GM23338 (cell line): ENCODE results near the gene ABHD14A. TPM values are rescaled to one million over a fixed set of nuclear protein-coding genes. Genes with fewer than 3 reads are reported as not detected.
A peak's percentile ranks its signal among the peaks of the same experiment; 100 is the strongest.

Experiments used
- ATAC-seq: fragments of 200-7000 bp; cut with Tn5 transposase; 3 replicates; pipeline ENCODE4 v1.9.1; 2020
- DNase-seq: peaks from one replicate; pipeline ENCODE4 v3.0.0-alpha.2; 2015; ENCODE audit warnings: low spot score
- H2AFZ ChIP-seq: fragments of 200-600 bp; sonication (generic); 2 replicates; pipeline ENCODE4 v1.8.0; 2016; ENCODE audit warnings: antibody characterized with exemption, mild to moderate bottlenecking, moderate library complexity
- H3F3A ChIP-seq: fragments of 200-600 bp; sonication (generic); replicated peaks from 2 replicates; pipeline ENCODE4 v1.8.0; 2017; ENCODE audit warnings: antibody characterized with exemption, mixed run types, low read depth
- H3K27ac ChIP-seq: fragments of 200-600 bp; sonication (generic); 2 replicates; pipeline ENCODE4 v1.6.1; 2016; ENCODE audit warnings: low read depth
- H3K27me3 ChIP-seq: fragments of 200-600 bp; sonication (generic); 2 replicates; pipeline ENCODE4 v1.8.0; 2016; ENCODE audit warnings: mild to moderate bottlenecking, mixed run types, moderate library complexity; ENCODE audit not compliant: insufficient read depth
- H3K36me3 ChIP-seq: fragments of 200-600 bp; sonication (generic); 2 replicates; pipeline ENCODE4 v1.8.0; 2016; ENCODE audit warnings: mild to moderate bottlenecking; ENCODE audit not compliant: insufficient read depth
- H3K4me1 ChIP-seq: fragments of 200-600 bp; sonication (generic); 2 replicates; pipeline ENCODE4 v1.8.0; 2016; ENCODE audit warnings: mild to moderate bottlenecking, moderate library complexity; ENCODE audit not compliant: insufficient read depth
- H3K4me2 ChIP-seq: fragments of 200-600 bp; sonication (generic); 2 replicates; pipeline ENCODE4 v1.7.1; 2017; ENCODE audit warnings: mixed run types
- H3K4me3 ChIP-seq: fragments of 200-600 bp; sonication (generic); 2 replicates; pipeline ENCODE4 v1.6.1; 2016; ENCODE audit warnings: mixed run types
- H3K79me2 ChIP-seq: fragments of 200-600 bp; sonication (generic); replicated peaks from 2 replicates; pipeline ENCODE4 v1.8.0; 2017; ENCODE audit warnings: mild to moderate bottlenecking; ENCODE audit not compliant: insufficient read depth
- H3K9me2 ChIP-seq: fragments of 200-600 bp; sonication (generic); 2 replicates; pipeline ENCODE4 v1.8.0; 2017; ENCODE audit not compliant: insufficient read depth
- H4K20me1 ChIP-seq: fragments of 200-600 bp; sonication (generic); replicated peaks from 2 replicates; pipeline ENCODE4 v1.8.0; 2017; ENCODE audit warnings: mild to moderate bottlenecking; ENCODE audit not compliant: insufficient read depth
- H3K27ac Mint-ChIP-seq: 2 replicates; pipeline ENCODE4 v1.8.0; 2020; ENCODE audit warnings: inconsistent platforms, mild to moderate bottlenecking, moderate library complexity, mixed read lengths
- H3K27me3 Mint-ChIP-seq: 3 replicates; pipeline ENCODE4 v1.8.0; 2022; ENCODE audit warnings: low read depth, mild to moderate bottlenecking, moderate library complexity, mixed read lengths, inconsistent platforms; ENCODE audit not compliant: insufficient read depth, poor library complexity
- H3K36me3 Mint-ChIP-seq: 3 replicates; pipeline ENCODE4 v1.8.0; 2021; ENCODE audit warnings: low read depth, mild to moderate bottlenecking, inconsistent platforms, moderate library complexity, mixed read lengths
- H3K4me1 Mint-ChIP-seq: 3 replicates; pipeline ENCODE4 v1.8.0; 2020; ENCODE audit warnings: mild to moderate bottlenecking, inconsistent platforms, mixed read lengths
- H3K4me3 Mint-ChIP-seq: 3 replicates; pipeline ENCODE4 v1.8.0; 2021; ENCODE audit warnings: moderate library complexity, mild to moderate bottlenecking, inconsistent platforms, mixed read lengths
- H3K9me3 Mint-ChIP-seq: 3 replicates; pipeline ENCODE4 v1.8.0; 2020; ENCODE audit warnings: moderate library complexity, mild to moderate bottlenecking, inconsistent platforms, mixed read lengths
- CREB1 ChIP-seq: fragments of 250-450 bp; sonication (Bioruptor Pico); IDR thresholded peaks from 2 replicates; pipeline ENCODE4 v1.5.0; 2020; ENCODE audit warnings: low read depth, mild to moderate bottlenecking, moderate library complexity
- CTCF ChIP-seq, 2 experiments: fragments of 200-600 bp in 1 of 2; sonication (generic) in 1 of 2; conservative IDR thresholded peaks; 2 replicates each; pipeline versions ENCODE4 v1.5.1 to v1.6.1; 2016 to 2017; ENCODE audit warnings: antibody characterized with exemption in 2 of 2, low read depth in 2 of 2, mild to moderate bottlenecking in 2 of 2, moderate library complexity in 1 of 2
- ETS1 ChIP-seq: IDR thresholded peaks from 2 replicates; pipeline ENCODE4 v1.6.1; 2016; ENCODE audit warnings: antibody characterized with exemption
- EZH2phosphoT487 ChIP-seq: fragments of 200-600 bp; sonication (generic); IDR thresholded peaks from one replicate; pipeline ENCODE4 v1.8.1; 2018; ENCODE audit warnings: antibody characterized with exemption; ENCODE audit not compliant: unreplicated experiment
- JUNB ChIP-seq: IDR thresholded peaks from one replicate; pipeline ENCODE4 v1.6.1; 2016; ENCODE audit warnings: antibody characterized with exemption; ENCODE audit not compliant: unreplicated experiment
- NANOG ChIP-seq: IDR thresholded peaks from 2 replicates; pipeline ENCODE4 v1.6.1; 2016; ENCODE audit warnings: antibody characterized with exemption, borderline replicate concordance
- STAT1 ChIP-seq: IDR thresholded peaks from one replicate; pipeline ENCODE4 v1.6.1; 2016; ENCODE audit warnings: antibody characterized with exemption; ENCODE audit not compliant: unreplicated experiment
- ZNF331 ChIP-seq: fragments of 250-450 bp; sonication (Bioruptor Pico); IDR thresholded peaks from 2 replicates; pipeline ENCODE4 v1.5.0; 2020; ENCODE audit warnings: low read depth, mild to moderate bottlenecking, moderate library complexity
- ZNF462 ChIP-seq: fragments of 250-450 bp; sonication (Bioruptor Pico); IDR thresholded peaks from 2 replicates; pipeline ENCODE4 v1.5.0; 2020; ENCODE audit warnings: mild to moderate bottlenecking, moderate library complexity
- polyA plus RNA-seq: library from polyadenylated mRNA; unstranded; fragments of >200 nt; fragmentation: Nextera tagmentation; extraction: Ambion mirVana; gene quantifications from 2 replicates; pipeline ENCODE4 v1.2.1, GENCODE V29; 2016
- total RNA-seq: library from RNA; depleted of rRNA; stranded (reverse); fragments of >200 nt; shearing (Covaris generic); gene quantifications from 2 replicates; pipeline ENCODE4 v1.2.3, GENCODE V29; 2014
- TF ChIP-seq, protein P1 (sequence below): IDR thresholded peaks from one replicate; pipeline ENCODE4 v1.6.1; 2018; ENCODE audit warnings: antibody characterized with exemption; ENCODE audit not compliant: unreplicated experiment

ABHD14A gene
- total and polyA plus RNA-seq, 2 experiments from 2014 or later = 7.8 to 12.7 TPM

DNA sequence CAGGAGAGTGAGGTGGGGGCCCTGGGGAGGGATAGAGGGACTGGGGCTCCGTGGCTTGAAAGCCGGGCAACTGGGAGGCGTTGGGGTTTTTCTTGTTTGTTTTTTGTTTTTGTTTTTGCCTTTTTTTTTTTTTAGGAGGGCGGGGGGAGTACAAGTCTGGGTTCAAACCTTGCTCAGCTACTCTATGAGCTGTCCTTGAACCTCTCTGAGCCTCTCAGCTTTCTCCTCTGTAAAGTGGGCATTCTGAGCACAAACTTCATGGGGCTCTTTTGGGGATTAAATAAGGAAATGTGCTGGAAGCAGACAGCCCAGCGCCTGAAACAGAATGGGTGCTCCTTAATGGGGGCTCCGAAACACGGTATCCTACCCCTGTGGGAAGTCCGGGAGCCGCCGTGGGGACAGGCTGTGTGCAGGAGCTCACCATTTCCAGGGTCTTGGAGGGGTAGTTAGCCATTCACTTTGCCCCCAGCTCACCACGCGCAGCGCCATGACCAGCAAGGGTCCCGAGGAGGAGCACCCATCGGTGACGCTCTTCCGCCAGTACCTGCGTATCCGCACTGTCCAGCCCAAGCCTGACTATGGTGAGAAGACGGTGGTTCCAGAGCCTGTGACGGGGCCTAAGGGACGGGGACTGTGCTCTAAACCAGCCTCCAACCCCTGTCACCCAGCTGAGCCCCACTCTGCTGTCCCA lies 8.9 kb downstream of the ABHD14A start:
- Histone ChIP-seq H3K4me1 (peaks cover 15% of the 10 kb centered on the region), H3K36me3 (no peaks in the 10 kb centered on the region), H2AFZ (peak overlapping the region; percentile 58), H3K79me2 (no peaks in the 10 kb centered on the region), H3K9me2 (no peaks in the 10 kb centered on the region), H3K4me2 (peak overlapping the region; percentile 99), H3K4me3 (peak overlapping the region; percentile 90), H4K20me1 (no peaks in the 10 kb centered on the region; the same call in 1 of the 2 replicates), H3F3A (peaks cover 11% of the 10 kb centered on the region), H3K27me3 (no peaks in the 10 kb centered on the region), H3K27ac (peak overlapping the region; percentile 89)
- Mint-ChIP-seq H3K9me3 (no peaks in the 10 kb centered on the region), H3K4me1 (peaks cover 20% of the 10 kb centered on the region), H3K4me3 (peak overlapping the region; percentile 82), H3K36me3 (no peaks in the 10 kb centered on the region), H3K27me3 (peaks cover 16% of the 10 kb centered on the region), H3K27ac (peak overlapping the region; percentile 97)
- ATAC-seq (no peak), DNase-seq (no peak)
- TF ChIP-seq EZH2phosphoT487 (no peak), CTCF (conservative IDR thresholded peaks at IDR 0.05; ENCODE audit: low read depth in 2 of 2) (no peak), ZNF331 (CRISPR knock-in tag) (no peak), NANOG (no peak), ZNF462 (CRISPR knock-in tag) (no peak), ETS1 (no peak), CREB1 (no peak), STAT1 (no peak), JUNB (no peak)
- TF ChIP-seq, protein P1, sequence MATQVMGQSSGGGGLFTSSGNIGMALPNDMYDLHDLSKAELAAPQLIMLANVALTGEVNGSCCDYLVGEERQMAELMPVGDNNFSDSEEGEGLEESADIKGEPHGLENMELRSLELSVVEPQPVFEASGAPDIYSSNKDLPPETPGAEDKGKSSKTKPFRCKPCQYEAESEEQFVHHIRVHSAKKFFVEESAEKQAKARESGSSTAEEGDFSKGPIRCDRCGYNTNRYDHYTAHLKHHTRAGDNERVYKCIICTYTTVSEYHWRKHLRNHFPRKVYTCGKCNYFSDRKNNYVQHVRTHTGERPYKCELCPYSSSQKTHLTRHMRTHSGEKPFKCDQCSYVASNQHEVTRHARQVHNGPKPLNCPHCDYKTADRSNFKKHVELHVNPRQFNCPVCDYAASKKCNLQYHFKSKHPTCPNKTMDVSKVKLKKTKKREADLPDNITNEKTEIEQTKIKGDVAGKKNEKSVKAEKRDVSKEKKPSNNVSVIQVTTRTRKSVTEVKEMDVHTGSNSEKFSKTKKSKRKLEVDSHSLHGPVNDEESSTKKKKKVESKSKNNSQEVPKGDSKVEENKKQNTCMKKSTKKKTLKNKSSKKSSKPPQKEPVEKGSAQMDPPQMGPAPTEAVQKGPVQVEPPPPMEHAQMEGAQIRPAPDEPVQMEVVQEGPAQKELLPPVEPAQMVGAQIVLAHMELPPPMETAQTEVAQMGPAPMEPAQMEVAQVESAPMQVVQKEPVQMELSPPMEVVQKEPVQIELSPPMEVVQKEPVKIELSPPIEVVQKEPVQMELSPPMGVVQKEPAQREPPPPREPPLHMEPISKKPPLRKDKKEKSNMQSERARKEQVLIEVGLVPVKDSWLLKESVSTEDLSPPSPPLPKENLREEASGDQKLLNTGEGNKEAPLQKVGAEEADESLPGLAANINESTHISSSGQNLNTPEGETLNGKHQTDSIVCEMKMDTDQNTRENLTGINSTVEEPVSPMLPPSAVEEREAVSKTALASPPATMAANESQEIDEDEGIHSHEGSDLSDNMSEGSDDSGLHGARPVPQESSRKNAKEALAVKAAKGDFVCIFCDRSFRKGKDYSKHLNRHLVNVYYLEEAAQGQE = no peak
